Activated naive CD8-positive, alpha-beta T cell treated with anti-CD3 and anti-CD28 coated beads, Interleukin-2, amount 10 ng/mL, durations not matched to agents 7 days and 5 days (primary cell): ENCODE results near the gene DCTPP1. TPM values are rescaled to one million over a fixed set of nuclear protein-coding genes. Genes with fewer than 3 reads are reported as not detected.
"Not testable (repeated sequence)": the region's sequence is repeated elsewhere in the genome, so short reads cannot be mapped to it uniquely, and the experiment has no call there.

Source experiments
- ATAC-seq: fragments of 150-1000 bp; cut with Tn5 transposase; one replicate; pipeline ENCODE4 v1.10.0; 2021; ENCODE audit warnings: low read depth, moderate library complexity
- POLR2A ChIA-PET: fragments of 350-600 bp; sonication (Branson Sonifier 250); formaldehyde crosslinking; loops from one replicate; lab custom pipeline; 2021; ENCODE audit warnings: antibody characterized with exemption; lab: Charles Lee
- DNase-seq: peaks from one replicate; pipeline ENCODE4 v3.0.0; 2021
- H3K27ac Mint-ChIP-seq: one replicate; pipeline ENCODE4 v1.8.0; 2022; ENCODE audit warnings: mild to moderate bottlenecking, mixed read lengths
- H3K27me3 Mint-ChIP-seq: one replicate; pipeline ENCODE4 v1.8.0; 2022; ENCODE audit warnings: mild to moderate bottlenecking, moderate library complexity, mixed read lengths
- H3K36me3 Mint-ChIP-seq: one replicate; pipeline ENCODE4 v1.8.0; 2021; ENCODE audit warnings: mild to moderate bottlenecking, mixed read lengths
- H3K4me1 Mint-ChIP-seq: one replicate; pipeline ENCODE4 v1.8.0; 2021; ENCODE audit warnings: mixed read lengths
- H3K4me3 Mint-ChIP-seq: one replicate; pipeline ENCODE4 v1.8.0; 2022; ENCODE audit warnings: mild to moderate bottlenecking, moderate library complexity, mixed read lengths
- H3K9me3 Mint-ChIP-seq: one replicate; pipeline ENCODE4 v1.8.0; 2021; ENCODE audit warnings: mixed read lengths
- total RNA-seq, 2 experiments: library from RNA; stranded (reverse); gene quantifications; one replicate each; pipeline ENCODE4 v1.2.3, GENCODE V29; 2021

The DCTPP1 gene
- 10 to 100 TPM; 52.2 to 52.8 TPM for total RNA-seq

DNA sequence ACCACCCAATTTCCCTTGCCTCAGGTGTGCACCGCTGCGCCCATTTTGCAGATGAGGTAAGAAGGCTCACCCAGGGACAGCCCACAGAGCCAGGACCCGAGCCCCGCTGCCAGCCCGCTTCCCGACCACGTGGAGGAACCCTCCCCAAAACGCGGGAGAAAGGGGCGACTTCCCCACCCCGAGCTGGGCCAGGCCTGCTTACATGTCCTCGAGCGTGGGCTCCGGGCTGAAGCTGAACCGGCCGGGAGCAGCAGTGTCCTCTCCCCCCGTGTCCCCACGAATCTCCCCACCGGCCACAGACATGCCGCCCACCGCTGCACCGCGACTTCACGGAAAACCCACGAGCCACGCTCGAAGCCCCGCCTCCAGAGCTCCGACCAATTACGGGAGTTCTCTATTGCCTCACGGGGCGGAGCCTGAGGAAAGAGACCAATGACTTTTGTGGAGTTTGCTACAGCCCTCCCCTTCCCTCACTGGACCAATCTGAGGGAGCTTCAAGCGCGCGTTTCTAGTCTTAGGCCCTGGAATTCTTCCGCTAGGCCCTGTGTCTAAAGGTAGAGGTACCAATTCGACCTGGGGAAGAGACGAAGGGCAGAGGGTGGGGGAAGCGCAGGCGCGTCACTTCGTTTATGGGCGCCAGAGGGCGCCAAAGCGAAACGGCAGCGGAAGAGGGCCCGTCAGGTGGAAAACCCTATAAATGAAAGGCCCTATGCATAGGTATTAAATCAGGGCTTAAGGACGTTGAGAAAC lies at the start of gene DCTPP1:
TSS of gene DCTPP1 (minus strand) at position 353 of the 750 bp plus-strand sequence. CDS start at position 303, 50 bp downstream.
- Mint-ChIP-seq H3K9me3 (no peaks in the 10 kb centered on the region), H3K4me1 (peaks cover 26% of the 10 kb centered on the region), H3K36me3 (peaks cover 9% of the 10 kb centered on the region), H3K4me3 (no peak within 1 kb of the TSS), H3K27me3 (no peaks in the 10 kb centered on the region), H3K27ac (no peak within 1 kb of the TSS)
- DNase-seq (peak; percentile 91), ATAC-seq (peak; percentile 99)
- POLR2A ChIA-PET = interaction anchor here (0.6 to 2.1 kb wide), 34 partner anchors 11 to 747 kb away, joined by 3 to 32 read pairs (median 5); partner anchors contain the start of genes CORO1A, FBRS, ITGAL and PRR14

DNA sequence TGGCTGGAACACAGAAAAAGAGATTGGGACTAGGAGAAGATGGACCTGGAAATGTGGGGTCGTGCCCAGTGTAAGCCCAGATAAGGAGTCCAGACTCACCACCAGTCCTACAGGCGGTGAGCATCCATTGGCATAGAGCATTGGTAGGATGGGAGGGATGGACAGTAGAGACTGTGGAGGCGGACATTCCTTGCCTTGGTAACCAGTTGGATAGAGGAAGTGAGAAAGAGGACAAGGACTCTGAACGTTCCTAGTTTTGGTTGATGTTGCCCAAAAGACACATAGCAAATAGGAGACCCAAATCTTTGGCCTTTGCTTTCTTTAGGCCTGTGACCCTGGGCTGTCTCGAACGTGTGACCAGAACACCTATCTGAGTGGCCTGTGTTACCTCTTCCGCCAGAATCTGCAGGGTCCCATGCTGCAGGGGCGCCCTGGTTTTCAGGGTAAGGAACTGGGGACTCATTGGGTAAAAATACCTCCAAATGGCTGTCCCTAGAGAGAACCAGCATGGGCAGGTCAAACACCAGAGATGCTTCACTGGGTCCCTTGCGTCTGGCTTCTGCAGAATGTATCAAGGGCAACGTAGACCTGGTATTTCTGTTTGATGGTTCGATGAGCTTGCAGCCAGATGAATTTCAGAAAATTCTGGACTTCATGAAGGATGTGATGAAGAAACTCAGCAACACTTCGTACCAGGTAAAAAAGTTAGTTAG lies 49.1 kb upstream of the DCTPP1 start:
- H3K4me1 Mint-ChIP-seq = peaks cover 46% of the 10 kb centered on the region
- DNase-seq (no peak), ATAC-seq (no peak)
- H3K9me3 Mint-ChIP-seq = no peaks in the 10 kb centered on the region
- peaks cover 65% of the 10 kb centered on the region for H3K36me3 Mint-ChIP-seq
- POLR2A ChIA-PET = interaction anchor here (0.6 to 5.5 kb wide), 6 partner anchors 9 to 399 kb away, joined by 3 to 41 read pairs (median 5); partner anchors contain the start of gene DCTPP1
- H3K4me3 Mint-ChIP-seq = peak overlapping the region; percentile 3
- H3K27me3 Mint-ChIP-seq = no peaks in the 10 kb centered on the region
- H3K27ac Mint-ChIP-seq = peak overlapping the region; percentile 75

DNA sequence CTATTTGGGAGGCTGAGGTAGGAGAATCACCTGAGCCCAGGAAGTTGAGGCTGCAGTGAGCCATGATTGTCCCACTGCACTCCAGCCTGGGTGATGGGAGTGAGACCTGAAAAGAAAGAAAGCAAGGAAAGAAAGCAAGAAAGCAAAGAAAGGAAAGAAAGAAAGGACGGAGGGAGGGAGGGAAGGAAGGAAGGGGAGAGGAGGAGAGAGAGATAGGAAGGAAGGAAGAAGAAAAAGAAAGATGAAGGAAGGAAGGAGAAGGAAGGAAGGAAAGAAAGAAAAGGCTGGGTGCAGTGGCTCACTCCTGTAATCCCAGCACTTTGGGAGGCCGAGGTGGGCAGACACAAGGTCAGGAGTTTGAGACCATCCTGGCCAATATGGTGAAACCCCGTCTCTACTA lies 47.9 kb upstream of the DCTPP1 start:
- not testable (repeated sequence) for H3K9me3 Mint-ChIP-seq, DNase-seq, H3K27me3 Mint-ChIP-seq, ATAC-seq
- H3K4me1 Mint-ChIP-seq = peaks cover 43% of the 10 kb centered on the region
- H3K4me3 Mint-ChIP-seq = peak overlapping the region; percentile 23
- peaks cover 68% of the 10 kb centered on the region for H3K36me3 Mint-ChIP-seq
- POLR2A ChIA-PET = interaction anchor here (1.3 to 5.5 kb wide), 4 partner anchors 9 to 58 kb away, joined by 3 to 41 read pairs (median 14); no protein-coding TSS in a partner anchor
- H3K27ac Mint-ChIP-seq = peak overlapping the region; percentile 80

DNA sequence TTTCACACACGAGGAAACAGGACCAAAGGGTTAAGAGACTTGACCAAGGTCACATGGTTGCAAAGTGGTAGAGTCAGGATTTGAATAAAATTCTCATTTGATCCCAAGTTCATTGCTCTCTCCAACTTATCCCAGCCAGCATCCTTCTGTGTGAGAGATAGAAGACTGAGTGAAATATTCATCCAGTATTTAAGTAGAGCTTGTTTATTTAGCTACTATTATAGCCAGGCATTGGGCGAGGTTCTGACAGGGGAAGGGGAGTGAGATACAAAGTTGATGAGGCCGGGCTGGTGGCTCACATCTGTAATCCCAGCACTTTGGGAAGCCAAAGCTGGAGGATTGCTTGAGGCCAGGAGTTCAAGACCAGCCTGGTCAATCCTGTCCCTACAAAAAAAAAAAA lies 47.2 kb upstream of the DCTPP1 start:
- Mint-ChIP-seq H3K9me3 (no peaks in the 10 kb centered on the region), H3K4me1 (peaks cover 41% of the 10 kb centered on the region), H3K4me3 (peak overlapping the region; percentile 23), H3K27me3 (no peaks in the 10 kb centered on the region), H3K27ac (peak overlapping the region; percentile 80), H3K36me3 (peaks cover 64% of the 10 kb centered on the region)
- DNase-seq (no peak), ATAC-seq (no peak)
- POLR2A ChIA-PET = interaction anchor here (1.3 to 5.5 kb wide), 6 partner anchors 8 to 59 kb away, joined by 3 to 41 read pairs (median 8); partner anchors contain the start of gene DCTPP1

DNA sequence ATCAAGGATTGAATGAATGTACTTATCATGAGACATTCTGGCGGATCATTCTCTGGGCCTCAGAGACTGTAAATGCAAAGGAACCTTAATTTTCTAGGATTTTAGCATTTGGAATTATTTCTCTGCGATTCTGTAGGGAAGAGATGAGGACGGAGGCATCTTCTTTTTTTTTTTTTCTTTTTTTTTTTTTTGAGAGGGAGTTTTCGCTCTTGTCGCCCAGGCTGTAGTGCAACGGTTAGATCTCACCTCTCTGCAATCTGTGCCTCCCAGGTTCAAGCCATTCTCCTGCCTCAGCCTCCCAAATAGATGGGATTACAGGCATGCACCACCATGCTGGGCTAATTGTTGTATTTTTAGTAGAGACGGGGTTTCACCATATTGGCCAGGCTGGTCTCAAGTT lies 44.9 kb upstream of the DCTPP1 start:
- POLR2A ChIA-PET = interaction anchor here (0.6 to 8.1 kb wide), 10 partner anchors 8 to 168 kb away, joined by 3 to 259 read pairs (median 20); partner anchors contain the start of gene SEPHS2
- Mint-ChIP-seq H3K4me3 (peak overlapping the region; percentile 100), H3K4me1 (peaks cover 48% of the 10 kb centered on the region), H3K9me3 (no peaks in the 10 kb centered on the region), H3K36me3 (peaks cover 49% of the 10 kb centered on the region), H3K27ac (peak overlapping the region; percentile 71), H3K27me3 (no peaks in the 10 kb centered on the region)
- ATAC-seq = no peak
- DNase-seq = no peak

DNA sequence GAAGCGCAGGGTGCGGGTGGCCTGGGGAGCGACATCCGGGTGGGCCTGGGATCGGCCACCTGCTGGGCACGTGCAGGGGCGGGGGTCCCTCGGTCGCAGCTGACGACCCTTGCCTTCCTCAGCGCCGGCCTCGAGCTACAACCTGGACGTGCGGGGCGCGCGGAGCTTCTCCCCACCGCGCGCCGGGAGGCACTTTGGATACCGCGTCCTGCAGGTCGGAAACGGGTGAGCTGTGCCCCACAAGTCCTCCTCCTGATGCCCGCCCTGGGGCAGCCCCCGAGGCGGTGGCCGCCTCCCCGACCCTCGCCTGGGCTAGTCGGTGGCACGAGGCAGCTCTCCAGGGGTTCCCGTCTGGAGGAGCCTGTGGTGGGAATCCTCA lies 44.2 kb upstream of the DCTPP1 start:
- POLR2A ChIA-PET = interaction anchor here (0.5 to 8.1 kb wide), 19 partner anchors 9 to 169 kb away, joined by 3 to 259 read pairs (median 6); partner anchors contain the start of genes DCTPP1, SEPHS2, SEPTIN1 and TBC1D10B
- DNase-seq = no peak
- ATAC-seq = no peak
- peaks cover 48% of the 10 kb centered on the region for H3K36me3 Mint-ChIP-seq
- H3K9me3 Mint-ChIP-seq = no peaks in the 10 kb centered on the region
- peak overlapping the region; percentile 92 for H3K27ac Mint-ChIP-seq
- peak overlapping the region; percentile 100 for H3K4me3 Mint-ChIP-seq
- H3K27me3 Mint-ChIP-seq = no peaks in the 10 kb centered on the region
- H3K4me1 Mint-ChIP-seq = peaks cover 52% of the 10 kb centered on the region

DNA sequence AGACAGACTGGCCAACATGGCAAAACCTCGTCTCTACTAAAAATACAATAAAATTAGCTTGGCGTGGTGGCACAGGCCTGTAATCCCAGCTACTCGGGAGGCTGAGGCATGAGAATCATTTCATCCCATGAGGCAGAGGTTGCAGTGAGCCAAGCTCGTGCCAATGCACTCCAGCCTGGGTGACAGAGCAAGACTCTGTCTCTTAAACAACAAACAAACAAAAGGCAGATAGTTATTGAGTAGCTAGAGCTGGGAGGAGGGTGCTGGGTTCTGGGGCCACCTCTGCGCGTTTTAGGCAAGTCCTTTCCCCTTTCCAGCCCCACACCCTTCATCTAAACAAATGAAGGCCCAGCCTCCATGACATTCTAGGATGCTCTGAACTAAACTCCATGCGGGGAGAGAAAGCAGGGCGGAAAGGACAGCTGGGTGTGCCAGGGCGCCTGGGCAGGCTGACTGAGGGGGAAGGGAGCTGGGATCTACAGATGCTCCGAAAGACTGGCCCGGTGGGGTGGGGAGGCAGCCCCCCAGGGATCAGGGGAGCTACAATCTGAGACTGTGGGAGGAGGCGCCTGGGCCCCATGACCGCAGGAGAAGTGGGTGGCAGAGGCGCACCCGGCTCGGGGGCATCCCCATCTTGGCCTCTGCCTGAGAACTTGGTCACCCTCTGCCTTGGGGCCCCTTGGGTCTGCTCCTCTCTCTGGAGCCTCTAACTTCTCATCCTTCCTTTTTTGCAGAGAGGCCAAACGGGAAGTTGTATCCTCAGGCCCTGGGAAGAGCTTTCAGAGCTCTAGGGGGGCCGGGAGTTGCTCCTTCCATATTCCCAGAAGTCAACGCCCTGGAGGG lies 43.6 kb upstream of the DCTPP1 start:
- ATAC-seq = peak; percentile 21
- peak overlapping the region; percentile 100 for H3K4me3 Mint-ChIP-seq
- POLR2A ChIA-PET = interaction anchor here (0.5 to 8.1 kb wide), 22 partner anchors 9 to 290 kb away, joined by 3 to 259 read pairs (median 5); partner anchors contain the start of genes CORO1A, DCTPP1, SEPHS2 and SEPTIN1
- peak; percentile 60 for DNase-seq
- no peaks in the 10 kb centered on the region for H3K27me3 Mint-ChIP-seq
- H3K36me3 Mint-ChIP-seq = peaks cover 44% of the 10 kb centered on the region
- H3K4me1 Mint-ChIP-seq = peaks cover 49% of the 10 kb centered on the region
- no peaks in the 10 kb centered on the region for H3K9me3 Mint-ChIP-seq
- H3K27ac Mint-ChIP-seq = peak overlapping the region; percentile 92

DNA sequence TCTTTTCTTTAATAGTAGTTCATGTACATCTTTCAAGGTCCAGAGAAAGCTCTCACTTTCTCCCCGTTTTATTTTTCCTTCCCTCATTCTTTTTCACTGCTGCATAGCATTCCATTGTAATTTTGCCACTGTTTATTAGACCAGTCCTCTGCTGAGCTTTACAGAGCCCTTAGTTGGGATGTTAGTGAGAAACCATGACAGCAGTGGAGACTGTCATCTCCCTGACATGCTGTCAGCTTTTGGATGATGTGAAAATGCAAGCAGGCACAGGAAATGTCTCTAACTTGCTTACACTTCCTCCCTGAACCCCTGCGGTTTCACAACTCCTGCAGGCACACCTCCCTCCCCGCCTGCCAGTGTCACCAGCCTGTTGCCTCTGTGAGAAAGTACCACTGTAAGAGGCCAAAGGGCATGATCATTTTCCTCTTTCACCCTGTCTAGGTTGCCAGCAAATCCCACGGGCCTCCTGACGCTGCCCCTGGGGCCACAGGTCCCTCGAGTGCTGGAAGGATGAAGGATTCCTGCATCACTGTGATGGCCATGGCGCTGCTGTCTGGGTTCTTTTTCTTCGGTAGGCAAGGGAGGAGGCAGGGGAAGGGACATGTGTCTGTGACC lies 42.6 kb upstream of the DCTPP1 start, which contains the start of gene ITGAL:
TSS of gene ITGAL (plus strand) at position 415 of the 615 bp plus-strand sequence. CDS start at position 511, 96 bp downstream.
- Mint-ChIP-seq H3K4me3 (peak within 1 kb of the TSS; percentile 100), H3K27me3 (no peaks in the 10 kb centered on the region), H3K36me3 (peaks cover 36% of the 10 kb centered on the region), H3K27ac (peak within 1 kb of the TSS; percentile 92), H3K9me3 (no peaks in the 10 kb centered on the region), H3K4me1 (peaks cover 47% of the 10 kb centered on the region)
- POLR2A ChIA-PET = interaction anchor here (0.6 to 8.1 kb wide), 23 partner anchors 8 to 289 kb away, joined by 3 to 259 read pairs (median 5); partner anchors contain the start of genes CORO1A, DCTPP1, FBRS and SEPHS2
- DNase-seq = peak; percentile 72
- peak; percentile 82 for ATAC-seq

DNA sequence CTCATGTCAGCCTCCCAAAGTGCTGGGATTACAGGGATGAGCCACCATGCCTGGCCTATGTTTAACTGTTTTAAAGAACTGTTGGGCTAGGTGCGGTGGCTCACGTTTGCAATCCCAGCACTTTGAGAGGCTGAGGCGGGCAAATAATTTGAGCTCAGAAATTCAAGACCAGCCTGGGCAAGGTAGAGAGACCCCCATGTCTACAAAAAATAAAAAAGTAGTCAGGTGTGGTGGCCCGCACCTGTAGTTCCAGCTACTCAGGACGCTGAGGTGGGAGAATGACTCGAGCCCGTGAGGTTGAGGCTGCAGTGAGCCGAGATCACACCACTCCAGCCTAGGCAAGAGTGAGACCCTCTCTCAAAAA lies 40.8 kb upstream of the DCTPP1 start:
- Mint-ChIP-seq H3K4me3 (no peak overlapping the region), H3K27ac (peak overlapping the region; percentile 92), H3K4me1 (peaks cover 48% of the 10 kb centered on the region), H3K9me3 (no peaks in the 10 kb centered on the region), H3K36me3 (peaks cover 24% of the 10 kb centered on the region), H3K27me3 (no peaks in the 10 kb centered on the region)
- no peak for ATAC-seq
- POLR2A ChIA-PET = interaction anchor here (1.1 to 8.1 kb wide), 5 partner anchors 12 to 285 kb away, joined by 3 to 259 read pairs (median 4); partner anchors contain the start of gene SEPHS2
- DNase-seq = no peak

DNA sequence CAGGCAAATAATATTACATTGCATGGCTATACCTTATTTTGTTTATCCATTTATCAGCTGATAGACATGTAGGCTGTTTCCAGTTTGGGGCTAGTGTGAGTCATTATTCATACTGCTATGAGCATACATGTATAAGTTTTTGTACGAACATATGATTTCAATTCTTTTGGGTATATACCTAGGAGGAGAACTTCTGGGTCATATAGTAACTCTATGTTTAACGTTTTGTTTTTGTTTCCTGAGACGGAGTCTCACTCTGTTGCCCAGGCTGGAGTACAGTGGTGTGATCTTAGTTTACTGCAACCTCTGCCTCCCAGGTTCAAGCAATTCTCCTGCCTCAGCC lies 40.3 kb upstream of the DCTPP1 start:
- peaks cover 20% of the 10 kb centered on the region for H3K36me3 Mint-ChIP-seq
- ATAC-seq (no peak), DNase-seq (no peak)
- H3K27me3 Mint-ChIP-seq = no peaks in the 10 kb centered on the region
- H3K9me3 Mint-ChIP-seq = no peaks in the 10 kb centered on the region
- POLR2A ChIA-PET = interaction anchor here (1.1 to 8.1 kb wide), 3 partner anchors 12 to 284 kb away, joined by 3 to 259 read pairs (median 4); partner anchors contain the start of gene SEPHS2
- peaks cover 45% of the 10 kb centered on the region for H3K4me1 Mint-ChIP-seq
- H3K4me3 Mint-ChIP-seq = peak overlapping the region; percentile 45
- H3K27ac Mint-ChIP-seq = peak overlapping the region; percentile 92

DNA sequence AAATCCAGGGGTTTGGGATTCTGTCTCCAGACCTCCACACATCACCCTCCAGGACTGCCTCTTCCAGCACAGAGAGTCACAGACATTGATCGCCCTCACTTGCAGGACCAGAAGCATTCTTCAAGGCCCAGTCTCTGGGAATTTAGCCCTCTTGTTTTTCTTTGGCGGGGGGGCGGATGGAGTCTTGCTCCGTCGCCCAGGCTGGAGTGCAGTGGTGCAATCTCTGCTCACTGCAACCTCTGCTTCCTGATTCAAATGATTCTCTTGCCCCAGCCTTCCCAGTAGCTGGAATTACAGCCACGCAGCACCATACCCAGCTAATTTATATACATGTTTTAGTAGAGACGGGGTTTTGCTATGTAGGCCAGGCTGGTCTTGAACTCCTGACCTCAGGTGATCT lies 34.2 kb upstream of the DCTPP1 start:
- H3K9me3 Mint-ChIP-seq = no peaks in the 10 kb centered on the region
- peak overlapping the region; percentile 38 for H3K27ac Mint-ChIP-seq

DNA sequence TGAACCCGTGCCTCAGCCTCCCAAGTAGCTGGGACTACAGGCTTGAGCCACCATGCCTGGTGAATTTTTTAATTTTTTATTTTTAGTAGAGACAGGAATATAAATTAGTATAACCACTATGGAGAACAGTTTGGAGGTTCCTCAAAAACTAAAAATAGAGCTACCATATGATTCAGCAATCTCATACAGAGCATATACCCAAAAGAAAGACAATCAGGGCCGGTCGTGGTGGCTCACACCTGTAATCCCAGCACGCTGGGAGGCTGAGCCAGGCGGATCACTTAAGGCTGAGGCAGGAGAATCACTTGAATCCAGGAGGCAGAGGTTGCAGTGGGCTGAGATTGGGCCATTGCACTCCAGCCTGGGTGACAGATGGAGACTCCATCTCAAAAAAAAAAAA lies 31.6 kb upstream of the DCTPP1 start:
- not testable (repeated sequence) for H3K36me3 Mint-ChIP-seq, H3K27me3 Mint-ChIP-seq, H3K9me3 Mint-ChIP-seq, H3K4me3 Mint-ChIP-seq, ATAC-seq, DNase-seq
- H3K27ac Mint-ChIP-seq = peak overlapping the region; percentile 73
- POLR2A ChIA-PET = interaction anchor here (0.5 to 9.2 kb wide), 2 partner anchors 9 to 28 kb away, joined by 3 to 259 read pairs; partner anchors contain the start of gene ITGAL
- peaks cover 59% of the 10 kb centered on the region for H3K4me1 Mint-ChIP-seq

More for the DNA sequence above, 34.2 kb upstream of the DCTPP1 start:
- Mint-ChIP-seq H3K4me3 (no peak overlapping the region), H3K4me1 (peaks cover 41% of the 10 kb centered on the region), H3K27me3 (no peaks in the 10 kb centered on the region), H3K36me3 (peaks cover 2% of the 10 kb centered on the region)
- POLR2A ChIA-PET = interaction anchor here (0.5 kb wide), 1 partner anchor 14 kb away, joined by 3 read pairs; no protein-coding TSS in a partner anchor
- ATAC-seq (no peak), DNase-seq (no peak)
